Esophagus squamous epithelium (tissue), 5 donors: ENCODE measurements around the gene FKBP15. TPM values are rescaled to one million over a fixed set of nuclear protein-coding genes. Genes with fewer than 3 reads are reported as not detected.

Experiments
- DNase-seq: peaks from one replicate; lab custom pipeline; 2025; lab: John Stamatoyannopoulos, UW
- H3K27ac ChIP-seq, 4 donors: fragments of 200-600 bp; sonication (generic); one replicate each; pipeline ENCODE4 v1.5.1; 2016 to 2019; ENCODE audit warnings: mild to moderate bottlenecking in 1 of 4
- H3K27me3 ChIP-seq, 4 donors: fragments of 200-600 bp; sonication (generic); 1 replicate in 3 of 4; 2 replicates in 1 of 4; pipeline versions ENCODE4 v1.5.1 to v1.6.0; 2017 to 2021; ENCODE audit warnings: antibody characterized with exemption in 1 of 4
- H3K36me3 ChIP-seq, 3 donors: fragments of 200-600 bp; sonication (generic); one replicate each; pipeline ENCODE4 v1.5.1; 2016 to 2019
- H3K4me1 ChIP-seq, 3 donors: fragments of 200-600 bp; sonication (generic); one replicate each; pipeline ENCODE4 v1.5.1; 2017 to 2019
- H3K4me3 ChIP-seq, 4 donors: fragments of 200-600 bp; sonication (generic); 1 replicate in 3 of 4; 2 replicates in 1 of 4; pipeline ENCODE4 v1.5.1; 2016 to 2019; ENCODE audit warnings: mild to moderate bottlenecking in 2 of 4, moderate library complexity in 1 of 4
- H3K9me3 ChIP-seq, 3 donors: fragments of 200-600 bp; sonication (generic); one replicate each; pipeline ENCODE4 v1.5.1; 2016 to 2019
- POLR2A ChIP-seq, 4 donors: fragments of 450-650 bp; IDR thresholded peaks; one replicate each; pipeline ENCODE4 v1.6.1; 2017; ENCODE audit warnings: antibody characterized with exemption in 4 of 4, mild to moderate bottlenecking in 4 of 4, moderate library complexity in 3 of 4
- WGBS, 2 donors: methylation state at CpG; one replicate each; pipeline ENCODE4 v1.1.5; 2018; 5-methylcytosine and 5-hydroxymethylcytosine counted together
- intact Hi-C: fragments of 100-400 bp; cut with DNase I; formaldehyde crosslinking; loops from one replicate; pipeline ENCODE4 v1.15.0; 2022
- total RNA-seq, 4 donors: library from RNA; depleted of rRNA; stranded (reverse); fragments of >200 nt; gene quantifications; one replicate each; pipeline ENCODE4 v1.1.0, GENCODE V29; 2016
- TF ChIP-seq, protein P1 (sequence below), 6 experiments: fragments of 450-650 bp in 4 of 6; fragments of 200-600 bp in 2 of 6; sonication (generic) in 2 of 6; IDR thresholded peaks; one replicate each; pipeline ENCODE4 v1.5.1; 2016 to 2019; ENCODE audit warnings: antibody characterized with exemption in 6 of 6, mild to moderate bottlenecking in 4 of 6, moderate library complexity in 4 of 6
- donor health status: DM: yes; HTN: yes; CAD: no.

FKBP15 gene
- total RNA-seq, 4 donors from 2014 or later = 17.7 to 23.3 (median 20.5) TPM

- Histone ChIP-seq H3K9me3 (no peaks in the 10 kb centered on the region), H3K27me3 (no peaks in the 10 kb centered on the region), H3K4me1 (no peaks in the 10 kb centered on the region), H3K36me3 (peaks cover 0 to 80% (median 12%) of the 10 kb centered on the region in 3 donors), H3K27ac (no peak overlapping the region), H3K4me3 (no peak overlapping the region)
- TF ChIP-seq, protein P1, sequence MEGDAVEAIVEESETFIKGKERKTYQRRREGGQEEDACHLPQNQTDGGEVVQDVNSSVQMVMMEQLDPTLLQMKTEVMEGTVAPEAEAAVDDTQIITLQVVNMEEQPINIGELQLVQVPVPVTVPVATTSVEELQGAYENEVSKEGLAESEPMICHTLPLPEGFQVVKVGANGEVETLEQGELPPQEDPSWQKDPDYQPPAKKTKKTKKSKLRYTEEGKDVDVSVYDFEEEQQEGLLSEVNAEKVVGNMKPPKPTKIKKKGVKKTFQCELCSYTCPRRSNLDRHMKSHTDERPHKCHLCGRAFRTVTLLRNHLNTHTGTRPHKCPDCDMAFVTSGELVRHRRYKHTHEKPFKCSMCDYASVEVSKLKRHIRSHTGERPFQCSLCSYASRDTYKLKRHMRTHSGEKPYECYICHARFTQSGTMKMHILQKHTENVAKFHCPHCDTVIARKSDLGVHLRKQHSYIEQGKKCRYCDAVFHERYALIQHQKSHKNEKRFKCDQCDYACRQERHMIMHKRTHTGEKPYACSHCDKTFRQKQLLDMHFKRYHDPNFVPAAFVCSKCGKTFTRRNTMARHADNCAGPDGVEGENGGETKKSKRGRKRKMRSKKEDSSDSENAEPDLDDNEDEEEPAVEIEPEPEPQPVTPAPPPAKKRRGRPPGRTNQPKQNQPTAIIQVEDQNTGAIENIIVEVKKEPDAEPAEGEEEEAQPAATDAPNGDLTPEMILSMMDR (IDR thresholded peaks at IDR 0.05) = no peak
- TF ChIP-seq POLR2A (IDR thresholded peaks at IDR 0.05) = no peak
- DNase-seq = no peak
- 83 to 95% methylated on average over 3 of the region's 3 CpGs for WGBS, 2 donors
- intact Hi-C loops = no loop called here
Measured at GRCh38 chr9:113266174-113266573, 45.1 kb upstream of the FKBP15 start.

DNA sequence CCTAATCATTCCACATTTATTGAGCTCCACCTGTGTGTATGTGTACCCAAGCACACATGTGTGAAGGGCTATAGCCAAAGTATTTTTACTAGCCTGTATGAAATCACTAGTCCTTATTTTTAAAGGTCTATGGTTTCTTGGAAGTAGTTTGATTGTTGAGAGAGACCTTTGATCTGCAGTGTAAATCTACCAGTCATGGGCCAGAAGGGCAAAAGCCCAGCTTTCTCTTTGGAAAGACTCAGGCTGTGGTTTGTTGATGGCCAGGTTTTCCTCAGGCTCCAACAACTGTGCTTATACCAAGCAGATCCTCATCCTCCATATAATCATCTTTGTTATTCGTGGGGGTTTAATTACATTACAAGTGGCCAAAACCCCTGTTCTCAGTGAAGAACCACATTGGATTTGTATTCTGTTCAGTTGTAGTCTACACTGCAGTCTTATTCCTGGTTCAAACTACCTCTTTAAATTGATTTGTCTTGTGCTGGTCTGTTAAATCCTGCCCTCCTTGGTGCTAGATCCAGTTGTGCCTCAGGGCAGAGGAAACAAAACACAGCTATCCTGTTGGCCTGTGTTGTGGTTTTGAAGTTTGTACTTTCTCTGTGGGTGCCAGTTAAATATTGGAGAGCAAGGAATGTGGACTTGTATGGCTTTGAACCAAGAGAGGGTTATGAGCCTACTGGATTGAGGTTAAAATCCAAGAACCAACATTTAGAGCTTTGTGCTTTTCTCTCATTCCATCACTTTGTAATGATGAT, 41.0 kb upstream of the FKBP15 start:
- intact Hi-C loops = no loop called here
- H3K36me3 ChIP-seq = peaks cover 0 to 80% (median 7%) of the 10 kb centered on the region in 3 donors
- H3K9me3 ChIP-seq = no peaks in the 10 kb centered on the region
- no peak overlapping the region for H3K27ac ChIP-seq
- 50 to 80% methylated on average over 1 of the region's 1 CpG for whole genome bisulfite sequencing, 2 donors
- H3K4me3 ChIP-seq = no peak overlapping the region
- TF ChIP-seq, protein P1 (IDR thresholded peaks at IDR 0.05) = no peak
- no peak for TF ChIP-seq POLR2A (IDR thresholded peaks at IDR 0.05)
- H3K4me1 ChIP-seq = no peaks in the 10 kb centered on the region
- H3K27me3 ChIP-seq = no peaks in the 10 kb centered on the region
- DNase-seq = no peak

DNA sequence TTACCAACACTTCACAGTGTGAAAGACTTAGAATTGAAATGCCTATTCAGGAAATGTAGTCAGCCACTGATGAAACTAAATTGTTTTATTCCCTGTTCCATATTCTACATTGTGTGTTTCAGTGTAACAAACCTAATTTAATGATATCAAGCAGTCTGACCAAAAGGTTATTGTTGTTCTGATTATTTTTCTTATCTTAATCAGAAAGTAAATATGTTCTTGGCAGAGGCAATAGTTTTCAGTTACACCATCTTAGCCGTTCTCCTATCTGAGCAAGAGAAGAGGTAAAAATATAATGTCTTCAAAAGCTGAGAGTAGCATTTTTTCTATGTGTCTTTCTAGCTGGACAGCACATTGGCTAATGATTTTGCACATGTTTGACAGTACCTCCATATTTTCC, 37.2 kb upstream of the FKBP15 start:
- no peak overlapping the region for H3K27ac ChIP-seq
- no peaks in the 10 kb centered on the region for H3K27me3 ChIP-seq
- no peaks in the 10 kb centered on the region for H3K4me1 ChIP-seq
- DNase-seq = no peak
- 76% methylated on average over 1 of the region's 1 CpG for WGBS, 2 donors
- TF ChIP-seq, protein P1 (IDR thresholded peaks at IDR 0.05) = no peak
- TF ChIP-seq POLR2A (IDR thresholded peaks at IDR 0.05) = no peak
- peaks cover 0 to 80% (median 7%) of the 10 kb centered on the region in 3 donors for H3K36me3 ChIP-seq
- H3K9me3 ChIP-seq = no peaks in the 10 kb centered on the region
- no peak overlapping the region for H3K4me3 ChIP-seq
- intact Hi-C loops = no loop called here

DNA sequence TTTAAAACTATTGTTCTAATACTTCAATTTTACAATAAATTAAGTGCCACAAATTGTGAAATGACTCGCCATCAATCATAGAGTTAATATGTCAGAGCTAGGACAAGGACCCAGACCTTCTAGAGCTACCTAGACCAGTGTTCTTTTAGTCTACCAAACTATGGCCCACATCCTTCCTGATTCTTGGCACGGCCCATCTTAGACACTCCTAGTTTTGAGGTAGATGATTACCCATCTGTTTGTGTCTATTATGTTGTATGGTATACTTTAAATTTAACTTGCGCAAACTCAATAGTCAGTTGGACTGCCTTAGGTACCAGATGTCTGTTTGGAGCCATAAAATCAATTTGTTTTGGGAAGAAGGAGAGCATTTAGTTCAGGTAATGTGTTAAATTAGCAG, 36.8 kb upstream of the FKBP15 start:
- Histone ChIP-seq H3K27ac (no peak overlapping the region), H3K4me3 (no peak overlapping the region), H3K4me1 (no peaks in the 10 kb centered on the region), H3K9me3 (no peaks in the 10 kb centered on the region), H3K36me3 (peaks cover 0 to 78% (median 7%) of the 10 kb centered on the region in 3 donors), H3K27me3 (no peaks in the 10 kb centered on the region)
- intact Hi-C loops = no loop called here
- TF ChIP-seq POLR2A (IDR thresholded peaks at IDR 0.05) = no peak
- TF ChIP-seq, protein P1 (IDR thresholded peaks at IDR 0.05) = no peak
- no peak for DNase-seq
- 96 to 98% methylated on average over 3 of the region's 3 CpGs for WGBS, 2 donors

DNA sequence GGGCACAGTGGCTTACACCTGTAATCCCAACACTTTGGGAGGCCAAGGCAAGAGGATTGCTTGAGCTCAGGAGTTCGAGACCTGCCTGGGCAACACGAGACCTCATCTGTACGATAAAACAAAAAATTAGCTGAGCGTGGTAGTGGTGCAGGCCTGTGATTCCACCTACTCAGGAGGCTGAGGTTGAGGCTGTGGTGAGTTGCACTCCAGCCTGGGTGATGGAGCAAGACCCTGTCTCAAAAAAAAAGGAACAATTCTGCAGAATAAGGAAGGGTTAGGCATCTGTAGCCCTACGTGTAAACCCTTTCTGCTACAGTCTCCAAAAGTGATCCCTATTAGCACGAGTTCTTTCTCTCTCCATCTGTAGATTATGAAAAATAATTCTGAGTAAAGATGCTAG, 34.4 kb upstream of the FKBP15 start:
- DNase-seq = no peak
- TF ChIP-seq, protein P1 (IDR thresholded peaks at IDR 0.05) = no peak
- no peak for TF ChIP-seq POLR2A (IDR thresholded peaks at IDR 0.05)
- H3K27ac ChIP-seq = no peak overlapping the region
- WGBS, 2 donors = 78 to 79% methylated on average over 6 of the region's 6 CpGs
- H3K36me3 ChIP-seq = peaks cover 0 to 54% (median 7%) of the 10 kb centered on the region in 3 donors
- no peaks in the 10 kb centered on the region for H3K27me3 ChIP-seq
- H3K4me1 ChIP-seq = no peaks in the 10 kb centered on the region
- no peak overlapping the region for H3K4me3 ChIP-seq
- no peaks in the 10 kb centered on the region for H3K9me3 ChIP-seq
- intact Hi-C loops = no loop called here
